HG02840 (cell line): Measurements from ENCODE around the gene HSPB2.
A peak's percentile ranks its signal among the peaks of the same experiment; 100 is the strongest.
"Not testable (repeated sequence)": the region's sequence is repeated elsewhere in the genome, so short reads cannot be mapped to it uniquely, and the experiment has no call there.

ENCODE experiments used
- ATAC-seq: cut with Tn5 transposase; IDR thresholded peaks from one replicate; pipeline ENCODE4 v1.9.1; 2021; ENCODE audit warnings: mild to moderate bottlenecking, moderate library complexity, moderate number of reproducible peaks; ENCODE audit not compliant: unreplicated experiment, low FRiP score

Gene HSPB2

GRCh38 chr11:111913031-111913861 is 712 bp downstream of the HSPB2 start:
- ATAC-seq: no peak

DNA sequence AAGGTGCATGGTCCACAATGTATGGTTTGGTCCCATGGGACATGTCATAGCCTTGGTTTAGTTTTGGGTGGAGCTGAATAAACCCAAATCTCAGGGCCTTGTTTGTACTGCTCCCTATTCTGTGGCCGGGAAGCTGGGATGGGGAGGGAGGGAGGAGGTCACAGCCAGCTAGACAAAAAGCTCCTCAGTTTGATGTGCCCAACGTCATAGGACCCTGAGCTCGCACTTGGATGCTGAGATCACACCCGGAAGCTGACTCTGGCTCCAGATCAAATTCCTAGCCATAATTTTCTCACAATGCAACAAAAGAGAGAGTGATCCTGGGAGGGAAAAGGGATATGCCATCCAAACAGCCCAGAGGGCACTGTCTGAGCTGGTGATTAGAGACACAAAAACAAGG is 1.5 kb downstream of the HSPB2 start:
- no peak for ATAC-seq

GRCh38 chr11:111916768-111917167 is 4.2 kb downstream of the HSPB2 start:
- no peak for ATAC-seq

DNA sequence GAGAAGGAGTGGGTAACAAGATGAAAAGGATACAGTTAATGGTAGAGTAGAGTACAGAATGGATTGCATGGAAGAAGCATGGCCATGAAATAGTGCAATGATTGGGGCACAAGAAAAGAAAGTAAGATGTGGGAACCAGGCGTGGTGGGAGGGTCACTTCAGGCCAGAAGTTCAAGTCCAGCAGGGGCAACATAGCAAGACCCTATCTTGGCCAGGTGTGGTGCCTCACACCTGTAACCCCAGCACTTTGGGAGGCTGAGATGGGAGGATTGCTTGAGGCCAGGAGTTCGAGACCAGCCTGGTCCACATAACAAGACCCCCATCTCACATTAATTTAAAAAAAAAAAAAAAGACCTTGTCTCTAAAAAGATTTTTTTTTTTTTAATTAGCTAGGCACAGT is 4.8 kb downstream of the HSPB2 start:
- ATAC-seq: no peak

DNA sequence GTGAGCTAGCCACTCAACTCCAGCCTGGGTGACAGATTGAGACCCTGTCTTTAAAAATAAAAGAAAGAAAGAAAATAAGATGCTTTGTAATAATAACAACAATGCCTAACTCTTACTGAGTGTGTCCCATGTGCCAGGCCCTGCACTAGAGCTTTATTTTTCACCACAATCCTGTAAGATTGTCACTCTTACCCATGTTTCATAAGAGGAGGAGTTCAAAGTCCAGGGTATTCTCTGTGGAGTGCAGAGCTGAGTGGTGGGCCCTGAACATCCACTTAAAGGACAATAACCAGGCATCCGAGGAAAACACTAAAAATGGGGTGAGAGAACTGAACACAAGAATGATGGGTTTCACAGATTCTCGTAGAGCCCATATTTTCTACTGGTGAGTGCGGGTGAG is 5.3 kb downstream of the HSPB2 start:
- ATAC-seq: no peak

- no peak for ATAC-seq
These were observed 6.1 kb downstream of the HSPB2 start, which contains the start of gene C11orf52 for GRCh38 chr11:111918390-111919256. TSS of gene C11orf52 (plus strand) at chr11:111918913. CDS start at chr11:111918973, 60 bp downstream.

DNA sequence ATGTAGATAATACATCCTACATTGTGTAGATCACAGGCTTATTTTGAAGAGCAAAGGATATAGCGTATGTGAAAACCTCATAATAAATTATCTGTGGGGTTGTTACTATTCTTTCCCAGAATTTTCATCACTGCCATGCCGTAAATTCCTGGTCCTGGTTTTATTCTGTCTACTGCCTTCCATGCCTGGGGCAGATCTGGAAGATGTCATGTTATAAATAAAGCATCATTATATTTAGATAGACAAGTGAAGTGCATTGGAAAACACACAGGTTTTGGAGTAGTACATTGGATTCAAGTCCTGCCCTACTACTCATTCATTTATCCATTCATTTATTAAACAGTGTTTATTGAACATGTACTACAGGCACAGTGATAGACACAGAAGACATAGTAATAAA is 8.4 kb downstream of the HSPB2 start:
- no peak for ATAC-seq

- ATAC-seq: no peak
These were observed 9.2 kb downstream of the HSPB2 start for GRCh38 chr11:111921541-111922230.

DNA sequence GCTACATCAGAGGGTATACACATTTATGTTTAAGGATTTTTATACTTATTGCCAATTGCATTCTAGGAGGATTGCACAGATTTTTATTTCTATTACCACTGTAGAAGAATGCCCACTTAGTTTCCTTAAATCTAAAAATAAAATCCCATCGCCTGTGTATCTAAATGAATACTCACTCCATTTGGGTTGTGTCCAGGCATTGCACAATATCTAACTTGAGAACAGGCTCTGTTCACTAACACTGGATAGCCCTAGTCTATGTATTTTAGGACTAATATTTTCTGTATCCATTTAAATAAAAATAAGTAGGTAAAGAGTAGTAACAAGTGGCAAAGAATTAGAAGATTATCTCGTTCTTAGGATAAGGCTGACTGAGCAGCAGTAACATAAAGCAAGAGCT is 10.3 kb downstream of the HSPB2 start:
- ATAC-seq: no peak

DNA sequence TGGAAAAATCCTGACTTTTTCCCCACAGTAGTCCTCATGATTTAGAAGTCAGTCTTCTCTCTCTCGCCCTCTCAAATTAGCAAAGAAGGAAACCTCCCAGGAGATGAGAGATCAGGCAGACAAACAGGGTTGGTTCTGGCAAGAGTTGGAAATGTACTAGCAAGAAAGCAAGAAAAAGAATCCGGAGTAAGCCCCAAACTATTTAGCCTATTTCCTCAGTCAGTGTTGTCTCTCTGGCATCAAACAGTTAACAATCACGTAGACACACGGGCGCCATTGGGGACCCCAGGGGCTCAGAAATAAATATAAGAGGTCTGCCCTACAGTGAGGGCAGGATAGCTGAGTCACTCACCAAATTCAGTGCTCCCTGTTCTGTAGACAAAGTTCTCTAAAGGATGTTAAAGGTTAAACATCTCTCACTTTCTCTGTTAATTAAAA is 10.8 kb downstream of the HSPB2 start:
- no peak for ATAC-seq

GRCh38 chr11:111923951-111924350 is 11.4 kb downstream of the HSPB2 start:
- no peak for ATAC-seq

DNA sequence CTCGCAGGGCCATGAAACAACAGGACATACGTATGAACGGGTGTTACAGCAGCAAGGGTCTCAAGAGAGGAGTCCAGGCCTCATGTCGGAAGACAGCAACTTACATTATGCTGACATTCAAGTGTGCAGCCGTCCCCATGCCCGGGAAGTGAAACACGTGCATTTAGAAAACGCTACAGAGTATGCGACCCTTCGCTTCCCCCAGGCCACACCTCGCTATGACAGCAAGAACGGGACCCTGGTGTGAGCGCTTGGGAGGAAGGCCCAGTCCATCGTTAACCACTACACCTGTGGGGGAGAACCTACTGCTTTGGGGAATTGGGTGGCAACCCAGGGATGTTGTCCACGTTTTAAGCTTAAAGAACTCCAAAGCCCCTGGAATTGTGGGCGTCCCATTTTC is 13.4 kb downstream of the HSPB2 start:
- ATAC-seq: no peak

- ATAC-seq: peak; percentile 90
These were observed 14.2 kb downstream of the HSPB2 start for GRCh38 chr11:111926505-111927391.

GRCh38 chr11:111930472-111930871 is 17.9 kb downstream of the HSPB2 start:
- no peak for ATAC-seq

DNA sequence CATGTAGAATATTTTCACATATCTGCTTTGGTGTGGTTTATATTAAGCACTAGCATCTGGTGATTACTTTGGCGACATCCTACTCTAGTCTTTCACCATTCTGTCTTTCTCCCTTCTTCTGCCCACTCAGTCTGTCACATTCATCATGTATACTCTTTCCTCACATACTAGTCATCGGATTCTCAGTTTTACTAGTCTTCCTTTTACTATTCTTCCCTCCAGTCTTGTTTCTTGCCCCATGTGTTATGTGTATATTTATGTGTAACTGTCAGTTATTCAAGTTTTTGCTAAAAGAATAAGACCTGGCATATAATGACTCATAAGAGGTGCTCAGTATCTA is 20.0 kb downstream of the HSPB2 start:
- no peak for ATAC-seq

DNA sequence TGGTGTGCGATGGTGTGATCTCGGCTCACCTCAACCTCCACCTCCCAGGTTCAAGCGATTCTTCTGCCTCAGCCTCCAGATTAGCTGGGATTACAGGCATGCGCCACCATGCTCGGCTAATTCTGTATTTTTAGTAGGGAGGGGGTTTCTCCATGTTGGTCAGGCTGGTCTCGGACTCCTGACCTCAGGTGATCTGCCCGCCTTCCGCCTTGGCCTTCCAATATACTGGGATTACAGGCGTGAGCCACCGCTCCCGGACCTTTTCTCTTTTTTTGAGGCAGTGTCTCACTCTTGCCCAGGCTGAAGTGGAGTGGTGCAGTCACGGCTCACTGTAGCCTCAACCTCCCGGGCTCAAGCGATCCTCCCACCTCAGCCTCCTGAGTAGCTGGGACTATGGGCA is 20.6 kb downstream of the HSPB2 start:
- not testable (repeated sequence) for ATAC-seq

DNA sequence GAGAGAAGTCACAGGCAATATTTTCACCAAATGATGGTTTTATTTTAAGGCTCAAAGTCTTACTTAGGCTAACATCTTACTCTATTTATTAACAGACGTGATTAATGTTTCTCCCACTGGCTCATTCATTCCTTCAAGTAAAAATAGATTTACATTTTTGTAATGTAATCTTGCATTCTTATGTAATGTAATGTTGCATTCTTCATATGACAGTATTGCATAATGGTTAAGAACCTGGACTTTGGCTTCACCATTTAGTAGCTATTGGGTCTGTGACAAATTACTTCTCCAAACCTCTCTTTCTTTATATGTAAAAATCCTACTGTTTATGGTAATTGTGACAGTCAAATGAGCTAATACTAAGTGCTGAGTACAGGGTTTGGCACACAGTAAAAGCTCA is 21.3 kb downstream of the HSPB2 start:
- ATAC-seq: no peak

DNA sequence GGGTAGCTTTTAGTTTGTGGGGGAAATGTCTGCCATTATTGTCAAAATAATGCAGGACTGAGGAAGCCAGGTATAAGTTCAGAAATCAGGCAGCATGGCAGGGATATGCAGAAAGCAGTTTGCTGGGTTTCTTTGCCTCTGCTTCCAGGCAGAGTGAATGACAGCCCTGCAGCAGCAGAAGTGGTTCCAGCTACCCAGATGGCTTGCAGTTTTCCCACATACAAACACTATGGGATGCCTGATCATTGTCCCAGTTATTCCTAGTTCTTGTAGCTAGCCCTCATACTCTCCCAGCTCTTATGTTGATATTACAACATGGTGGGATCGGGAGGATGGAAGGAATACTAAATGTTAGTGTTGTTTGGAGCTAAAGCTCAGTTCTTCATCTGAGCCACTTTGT is 21.8 kb downstream of the HSPB2 start:
- ATAC-seq: no peak

DNA sequence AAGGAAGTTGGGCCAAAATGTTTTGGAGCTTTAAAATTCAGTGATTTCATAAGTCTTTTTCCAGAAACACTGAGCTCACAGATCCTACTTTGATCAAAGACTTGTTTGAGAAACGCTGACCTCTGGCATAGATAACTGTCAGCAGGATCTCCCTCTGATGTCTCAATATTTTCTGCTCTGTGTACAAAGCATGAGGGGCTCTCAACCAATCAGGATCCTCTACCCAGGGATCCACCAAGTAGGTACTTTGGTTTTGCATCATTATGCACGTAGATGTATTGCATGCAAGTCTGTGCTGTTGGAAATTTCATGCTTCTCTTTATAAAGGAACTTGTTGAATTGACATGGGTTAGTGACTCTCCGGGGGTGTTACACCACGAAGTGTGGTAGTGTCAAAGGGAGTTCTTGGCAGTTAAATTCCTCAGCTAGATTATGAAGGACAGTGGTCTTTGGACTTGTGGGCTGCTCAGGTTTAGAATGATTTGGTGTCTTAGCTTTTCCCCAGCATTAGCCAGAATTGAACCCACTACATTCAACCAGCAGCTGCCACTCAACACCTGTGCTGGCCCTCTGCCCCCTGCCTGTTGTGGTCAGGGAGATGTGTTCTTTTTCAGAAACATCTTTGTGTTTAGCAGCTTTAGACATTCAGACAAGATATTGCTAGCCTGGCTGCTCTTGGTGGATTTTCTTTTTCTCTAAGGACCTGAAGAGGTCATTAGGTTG is 22.9 kb downstream of the HSPB2 start:
- no peak for ATAC-seq
